ENCODE results near the gene ZNF692.
"Not testable (repeated sequence)": the region's sequence is repeated elsewhere in the genome, so short reads cannot be mapped to it uniquely, and the experiment has no call there.

Gene ZNF692

GRCh38 chr1:248849152-248849551 lies 9.7 kb downstream of the ZNF692 start:
- no peak for DNase-seq (ENCODE audit: low spot score)

GRCh38 chr1:248848602-248849001 lies 10.3 kb downstream of the ZNF692 start:
- no peak for DNase-seq (ENCODE audit: low spot score)

GRCh38 chr1:248847956-248848561 lies 10.8 kb downstream of the ZNF692 start:
- DNase-seq (ENCODE audit: low spot score), result no peak

- DNase-seq (ENCODE audit: low spot score), result no peak
Measured at GRCh38 chr1:248847181-248847955, 11.5 kb downstream of the ZNF692 start.

GRCh38 chr1:248844526-248844925 lies 14.4 kb downstream of the ZNF692 start:
- DNase-seq (ENCODE audit: low spot score), result no peak

- DNase-seq (ENCODE audit: low spot score), result no peak
Measured at GRCh38 chr1:248843687-248844086, 15.2 kb downstream of the ZNF692 start.

GRCh38 chr1:248842781-248843331 lies 16.0 kb downstream of the ZNF692 start:
- no peak for DNase-seq (ENCODE audit: low spot score)

GRCh38 chr1:248841702-248842395 lies 17.0 kb downstream of the ZNF692 start:
- DNase-seq (ENCODE audit: low spot score), result no peak

GRCh38 chr1:248840946-248841345 lies 17.9 kb downstream of the ZNF692 start:
- no peak for DNase-seq (ENCODE audit: low spot score)

- no peak for DNase-seq (ENCODE audit: low spot score)
Measured at GRCh38 chr1:248839168-248839555, 19.7 kb downstream of the ZNF692 start.

GRCh38 chr1:248838357-248839167 lies 20.3 kb downstream of the ZNF692 start:
- peak; percentile 87 for DNase-seq (ENCODE audit: low spot score)

GRCh38 chr1:248837781-248838356 lies 21.0 kb downstream of the ZNF692 start, which contains the start of gene ZNF672:
Gene ZNF672, plus strand, starts transcription at chr1:248838224. Its CDS starts 9,051 bp downstream, at chr1:248847275.
- peak; percentile 96 for DNase-seq (ENCODE audit: low spot score)

- DNase-seq (ENCODE audit: low spot score), result no peak
Measured at GRCh38 chr1:248837045-248837780, 21.7 kb downstream of the ZNF692 start.

GRCh38 chr1:248834343-248834940 lies 24.4 kb downstream of the ZNF692 start:
- DNase-seq (ENCODE audit: low spot score), result no peak

- no peak for DNase-seq (ENCODE audit: low spot score)
Measured at GRCh38 chr1:248831842-248832241, 27.0 kb downstream of the ZNF692 start.

- not testable (repeated sequence) for DNase-seq (ENCODE audit: low spot score)
Measured at GRCh38 chr1:248830718-248831017, 28.2 kb downstream of the ZNF692 start.

GRCh38 chr1:248828845-248829244 lies 30.0 kb downstream of the ZNF692 start:
- DNase-seq (ENCODE audit: low spot score), result no peak

- DNase-seq (ENCODE audit: low spot score), result peak; percentile 93
Measured at GRCh38 chr1:248825909-248826760, 32.8 kb downstream of the ZNF692 start, which contains the start of gene SH3BP5L. Gene SH3BP5L, minus strand, starts transcription at chr1:248825915. Its CDS starts 980 bp downstream, at chr1:248824935.

GRCh38 chr1:248825573-248825908 lies 33.3 kb downstream of the ZNF692 start:
- DNase-seq (ENCODE audit: low spot score), result no peak

- no peak for DNase-seq (ENCODE audit: low spot score)
Measured at GRCh38 chr1:248825136-248825535, 33.7 kb downstream of the ZNF692 start.
